Esophagus squamous epithelium (tissue), 5 donors: ENCODE measurements around the gene GRAP. TPM values are rescaled to one million over a fixed set of nuclear protein-coding genes. Genes with fewer than 3 reads are reported as not detected.

Experiments used
- DNase-seq: peaks from one replicate; lab custom pipeline; 2025; lab: John Stamatoyannopoulos, UW
- H3K27ac ChIP-seq, 4 donors: fragments of 200-600 bp; sonication (generic); one replicate each; pipeline ENCODE4 v1.5.1; 2016 to 2019; ENCODE audit warnings: mild to moderate bottlenecking in 1 of 4
- H3K27me3 ChIP-seq, 4 donors: fragments of 200-600 bp; sonication (generic); 1 replicate in 3 of 4; 2 replicates in 1 of 4; pipeline versions ENCODE4 v1.5.1 to v1.6.0; 2017 to 2021; ENCODE audit warnings: antibody characterized with exemption in 1 of 4
- H3K36me3 ChIP-seq, 3 donors: fragments of 200-600 bp; sonication (generic); one replicate each; pipeline ENCODE4 v1.5.1; 2016 to 2019
- H3K4me1 ChIP-seq, 3 donors: fragments of 200-600 bp; sonication (generic); one replicate each; pipeline ENCODE4 v1.5.1; 2017 to 2019
- H3K4me3 ChIP-seq, 4 donors: fragments of 200-600 bp; sonication (generic); 1 replicate in 3 of 4; 2 replicates in 1 of 4; pipeline ENCODE4 v1.5.1; 2016 to 2019; ENCODE audit warnings: mild to moderate bottlenecking in 2 of 4, moderate library complexity in 1 of 4
- H3K9me3 ChIP-seq, 3 donors: fragments of 200-600 bp; sonication (generic); one replicate each; pipeline ENCODE4 v1.5.1; 2016 to 2019
- CTCF ChIP-seq, 6 experiments: fragments of 450-650 bp in 4 of 6; fragments of 200-600 bp in 2 of 6; sonication (generic) in 2 of 6; IDR thresholded peaks; one replicate each; pipeline ENCODE4 v1.5.1; 2016 to 2019; ENCODE audit warnings: antibody characterized with exemption in 6 of 6, mild to moderate bottlenecking in 4 of 6, moderate library complexity in 4 of 6
- POLR2A ChIP-seq, 4 donors: fragments of 450-650 bp; IDR thresholded peaks; one replicate each; pipeline ENCODE4 v1.6.1; 2017; ENCODE audit warnings: antibody characterized with exemption in 4 of 4, mild to moderate bottlenecking in 4 of 4, moderate library complexity in 3 of 4
- WGBS, 2 donors: methylation state at CpG; one replicate each; pipeline ENCODE4 v1.1.5; 2018; 5-methylcytosine and 5-hydroxymethylcytosine counted together
- intact Hi-C: fragments of 100-400 bp; cut with DNase I; formaldehyde crosslinking; loops from one replicate; pipeline ENCODE4 v1.15.0; 2022
- small RNA-seq, 4 donors: library from RNA; depleted of rRNA; stranded (forward); fragments of <200 nt; gene quantifications; one replicate each; pipeline ENCODE3, GENCODE V24; 2016
- total RNA-seq, 4 donors: library from RNA; depleted of rRNA; stranded (reverse); fragments of >200 nt; gene quantifications; one replicate each; pipeline ENCODE4 v1.1.0, GENCODE V29; 2016
- donor health status: DM: yes; HTN: yes; CAD: no.

GRAP gene
- total RNA-seq, 4 donors from 2014 or later = 1.0 to 4.2 (median 1.7) TPM

GRCh38 chr17:18971801-18972200, 75.0 kb downstream of the GRAP start:
- no peaks in the 10 kb centered on the region for H3K9me3 ChIP-seq
- intact Hi-C loops = no loop called here
- peaks cover 8 to 63% (median 37%) of the 10 kb centered on the region in 3 donors for H3K36me3 ChIP-seq
- no peak overlapping the region for H3K4me3 ChIP-seq
- TF ChIP-seq CTCF (IDR thresholded peaks at IDR 0.05) = no peak
- TF ChIP-seq POLR2A (IDR thresholded peaks at IDR 0.05) = no peak
- H3K27ac ChIP-seq = peak overlapping the region in 2 of 4 donors; percentile 4 to 57
- no peak for DNase-seq
- peaks cover 24 to 62% (median 31%) of the 10 kb centered on the region in 3 donors for H3K4me1 ChIP-seq
- WGBS, 2 donors = 83 to 84% methylated on average over 3 to 5 of the region's 7 CpGs
- H3K27me3 ChIP-seq = no peaks in the 10 kb centered on the region

Small RNA genes within 50 kb of the gene (small RNA-seq; reads per million reads assigned to genes)
- gene AC090286.3 = 0 reads per million in 4 donors

Other genes starting within 250 kb of the GRAP start
- gene PRPSAP2, start 188.8 kb downstream of the GRAP start, total RNA-seq = 10 to 100 TPM; 26.5 to 33.2 (median 28.6) TPM
- under 1 TPM in 3 of 4 donors, not detected in 1; 0.40 to 0.76 (median 0.53) TPM for gene SLC5A10, start 94.8 kb downstream of the GRAP start, total RNA-seq
- gene FAM83G, start 42.2 kb downstream of the GRAP start, total RNA-seq = 100 to 1,000 TPM in 1 of 4 donors, 10 to 100 TPM in 3; 44.3 to 157 (median 71.3) TPM
- 1 to 10 TPM in 1 of 4 donors, not detected in 3; 4.0 TPM for gene GRAPL, start 80.6 kb upstream of the GRAP start, total RNA-seq
- 10 to 100 TPM; 24.2 to 61.4 (median 56.1) TPM for gene EPN2, start 190.4 kb upstream of the GRAP start, total RNA-seq